ENCODE measurements around the gene HERC6.
"Not testable (repeated sequence)": the region's sequence is repeated elsewhere in the genome, so short reads cannot be mapped to it uniquely, and the experiment has no call there.

HERC6 gene

DNA sequence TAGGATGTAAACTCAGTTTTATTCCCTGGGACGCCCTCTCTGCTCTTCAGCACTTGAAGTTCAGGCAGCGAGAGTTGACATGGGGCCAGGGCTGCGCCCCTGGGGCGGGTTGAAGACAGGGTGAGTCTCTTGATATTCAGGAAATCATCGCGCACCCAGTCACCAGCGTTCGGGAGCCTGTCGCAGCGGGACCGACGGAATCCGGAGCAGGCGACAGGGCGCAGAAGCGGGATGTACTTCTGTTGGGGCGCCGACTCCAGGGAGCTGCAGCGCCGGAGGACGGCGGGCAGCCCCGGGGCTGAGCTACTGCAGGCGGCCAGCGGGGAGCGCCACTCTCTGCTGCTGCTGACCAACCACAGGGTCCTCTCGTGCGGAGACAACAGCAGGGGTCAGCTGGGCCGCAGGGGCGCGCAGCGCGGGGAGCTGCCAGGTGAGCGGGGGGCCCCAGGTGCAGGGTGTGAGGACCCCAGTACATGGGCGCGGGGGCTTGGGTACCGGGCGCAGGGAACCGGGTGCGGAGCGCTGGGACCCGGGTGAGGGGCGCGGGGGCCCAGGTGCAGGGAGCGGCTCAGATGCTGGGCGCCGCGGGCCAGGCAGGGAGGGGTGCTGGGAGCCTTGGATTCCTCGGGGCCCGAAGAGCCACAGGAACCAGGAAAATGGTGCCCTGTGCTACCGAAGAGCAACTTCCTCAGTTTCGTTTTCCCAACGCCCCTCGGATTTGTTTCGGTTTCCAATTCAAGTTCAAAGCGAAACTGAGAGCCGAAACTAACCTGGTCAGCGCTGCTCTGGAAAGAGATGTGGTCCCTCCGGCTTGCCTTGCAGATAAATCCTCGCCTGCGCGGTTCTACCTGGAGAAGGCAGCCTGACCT lies at the start of gene HERC6:
HERC6 (plus strand) TSS at position 162 of the 869 bp plus-strand sequence; CDS start at position 232, 70 bp downstream.
- DNase-seq = peak; percentile 47

DNA sequence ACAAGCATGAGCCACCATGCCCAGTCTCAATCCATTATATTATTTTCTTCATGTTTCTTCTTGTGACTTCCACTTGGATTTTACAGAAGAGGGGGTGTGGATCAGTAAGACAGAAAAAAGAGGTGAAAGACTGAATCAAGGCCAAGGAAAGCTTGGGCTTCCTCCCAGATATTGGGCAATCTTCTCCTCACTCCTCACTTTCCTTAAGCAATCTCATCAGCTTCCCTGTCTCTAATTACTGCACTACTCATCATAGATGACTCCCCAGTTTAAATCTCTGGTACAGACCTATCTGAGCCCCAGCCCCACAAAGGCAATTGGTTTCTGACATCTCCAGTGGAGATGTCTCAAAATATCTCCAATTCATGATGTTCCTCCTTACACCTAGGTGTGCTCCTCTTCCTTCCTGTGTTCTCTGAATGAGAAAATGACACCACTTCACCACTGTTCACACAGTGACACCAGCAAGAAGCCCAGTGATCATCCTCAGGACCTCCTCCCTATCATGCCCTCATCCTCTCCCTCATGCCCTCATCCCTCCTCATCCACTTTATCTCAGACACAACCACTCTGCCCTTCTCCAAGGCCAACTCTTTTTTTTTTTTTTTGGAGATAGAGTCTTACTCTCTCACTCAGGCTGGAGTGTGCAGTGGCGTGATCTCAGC lies 44.8 kb upstream of the HERC6 start:
- peak; percentile 60 for DNase-seq

DNA sequence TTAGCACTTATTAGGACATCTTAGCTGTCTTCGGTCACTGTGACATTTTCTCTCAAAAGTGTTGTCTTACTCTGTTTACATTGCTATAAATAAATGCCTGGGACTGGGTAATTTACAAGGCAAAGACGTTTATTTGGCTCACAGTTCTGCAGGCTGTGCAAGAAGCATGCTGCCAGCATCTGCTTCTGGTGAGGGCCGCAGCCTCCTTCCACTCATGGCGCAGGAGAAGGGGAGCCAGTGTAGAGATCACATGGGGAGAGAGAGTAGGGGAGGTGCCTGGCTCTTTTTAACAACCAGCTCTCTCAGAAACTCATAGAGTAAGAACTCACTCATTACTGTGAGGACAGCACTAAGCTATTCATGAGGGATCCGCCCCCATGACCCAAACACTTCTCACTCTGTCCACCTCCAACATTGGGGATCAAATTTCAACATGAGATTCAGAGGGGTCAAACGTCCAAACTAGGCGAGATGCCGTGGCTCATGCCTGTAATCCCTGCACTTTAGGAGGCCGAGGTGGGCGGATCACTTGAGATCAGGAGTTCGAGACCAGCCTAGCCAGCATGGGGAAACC lies 43.5 kb upstream of the HERC6 start:
- DNase-seq = peak; percentile 82

DNA sequence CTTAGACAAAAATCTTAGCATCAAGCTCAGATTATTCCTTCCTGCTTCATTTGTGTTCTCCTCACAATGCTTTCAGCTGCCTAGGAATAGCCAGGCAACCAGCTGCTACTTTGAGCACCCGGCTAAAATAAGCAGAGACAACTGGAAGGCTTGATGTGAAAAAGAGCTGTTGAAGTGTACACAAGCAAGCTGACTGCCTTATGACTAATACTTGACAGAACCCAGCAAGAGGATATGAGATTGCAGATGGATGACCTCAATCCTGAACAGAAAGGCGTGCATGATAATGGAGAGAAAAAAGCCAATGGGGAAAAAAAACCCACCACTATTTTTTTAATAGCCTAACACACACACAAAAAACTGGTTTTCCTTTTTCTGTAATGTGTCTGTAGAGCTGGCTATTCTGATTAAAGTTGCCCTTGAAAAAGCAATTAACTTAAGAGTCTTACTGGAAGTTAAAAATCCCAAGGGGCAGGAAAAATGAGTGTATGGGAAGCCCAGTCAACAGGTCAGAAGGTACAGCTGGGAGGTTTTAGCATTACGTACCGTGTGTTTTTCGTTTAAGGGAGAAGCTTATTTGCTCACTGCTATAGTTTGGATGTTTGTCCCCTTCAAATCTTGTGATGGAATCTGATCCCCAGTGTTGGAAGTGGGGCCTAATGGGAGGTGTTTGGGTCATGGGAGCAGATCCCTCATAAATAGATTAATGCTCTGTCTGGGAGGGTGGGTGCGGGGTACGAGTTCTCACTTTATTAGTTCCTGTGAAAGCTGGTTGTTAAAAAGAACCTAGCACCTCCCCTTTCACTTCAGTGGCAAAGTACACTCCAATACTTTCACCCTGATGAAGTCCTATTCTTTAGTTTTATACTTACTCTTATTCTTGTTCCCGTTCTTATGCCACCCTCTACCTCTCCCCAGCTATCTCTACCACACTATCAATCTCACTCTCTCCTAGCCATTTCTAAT lies 37.1 kb upstream of the HERC6 start:
- DNase-seq = peak; percentile 88

DNA sequence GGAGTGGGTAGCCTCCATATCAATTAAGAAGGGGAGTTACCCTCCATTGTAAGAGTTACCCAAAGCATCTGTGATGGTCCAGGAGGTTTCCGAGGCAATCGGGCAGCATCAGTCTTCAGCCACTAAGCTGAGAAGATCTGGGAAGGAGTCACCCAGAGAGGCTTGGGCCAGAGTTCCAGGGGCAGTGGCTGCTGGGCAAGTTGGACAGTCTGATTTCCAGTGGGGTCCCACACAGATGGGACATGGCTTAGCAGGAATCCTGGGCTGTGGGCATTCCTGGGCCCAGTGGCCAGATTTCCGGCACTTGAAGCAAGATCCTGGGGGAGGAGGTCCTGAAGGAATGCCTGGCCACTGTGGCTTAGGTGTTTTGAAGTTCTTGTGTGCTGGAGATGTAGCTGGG lies 31.8 kb upstream of the HERC6 start:
- not testable (repeated sequence) for DNase-seq

DNA sequence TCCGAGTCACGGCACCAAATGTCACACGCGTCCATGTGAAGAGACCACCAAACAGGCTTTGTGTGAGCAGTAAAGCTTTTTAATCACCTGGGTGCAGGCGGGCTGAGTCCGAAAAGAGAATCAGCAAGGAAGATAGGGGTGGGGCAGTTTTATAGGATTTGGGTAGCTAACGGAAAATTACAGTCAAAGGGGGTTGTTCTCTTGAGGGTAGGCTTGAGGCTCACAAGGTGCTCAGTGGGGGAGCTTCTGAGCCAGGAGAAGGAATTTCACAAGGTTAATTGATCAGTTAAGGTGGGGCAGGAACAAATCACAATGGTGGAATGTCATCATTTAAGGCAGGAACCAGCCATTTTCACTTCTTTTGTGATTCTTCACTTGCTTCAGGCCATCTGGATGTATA lies 29.9 kb upstream of the HERC6 start:
- not testable (repeated sequence) for DNase-seq

DNA sequence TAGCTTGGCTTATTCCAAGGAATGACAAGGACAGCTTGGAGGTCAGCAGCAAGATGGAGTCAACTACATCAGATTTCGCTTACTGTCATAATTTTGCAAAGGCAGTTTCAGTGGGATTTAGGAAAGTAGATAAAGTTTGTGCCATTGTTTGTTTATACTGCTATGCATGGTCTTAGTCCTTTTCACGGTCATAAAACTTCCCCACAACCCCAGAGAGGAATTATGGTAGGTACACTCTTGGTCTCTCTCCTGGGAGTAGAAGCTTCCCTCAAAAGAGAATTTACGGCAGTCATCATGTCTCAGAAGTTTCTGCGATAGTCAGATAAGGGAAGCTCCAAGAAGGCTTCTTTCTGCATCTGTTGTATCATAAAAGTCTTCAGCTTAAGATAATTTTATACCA lies 27.9 kb upstream of the HERC6 start:
- no peak for DNase-seq

DNA sequence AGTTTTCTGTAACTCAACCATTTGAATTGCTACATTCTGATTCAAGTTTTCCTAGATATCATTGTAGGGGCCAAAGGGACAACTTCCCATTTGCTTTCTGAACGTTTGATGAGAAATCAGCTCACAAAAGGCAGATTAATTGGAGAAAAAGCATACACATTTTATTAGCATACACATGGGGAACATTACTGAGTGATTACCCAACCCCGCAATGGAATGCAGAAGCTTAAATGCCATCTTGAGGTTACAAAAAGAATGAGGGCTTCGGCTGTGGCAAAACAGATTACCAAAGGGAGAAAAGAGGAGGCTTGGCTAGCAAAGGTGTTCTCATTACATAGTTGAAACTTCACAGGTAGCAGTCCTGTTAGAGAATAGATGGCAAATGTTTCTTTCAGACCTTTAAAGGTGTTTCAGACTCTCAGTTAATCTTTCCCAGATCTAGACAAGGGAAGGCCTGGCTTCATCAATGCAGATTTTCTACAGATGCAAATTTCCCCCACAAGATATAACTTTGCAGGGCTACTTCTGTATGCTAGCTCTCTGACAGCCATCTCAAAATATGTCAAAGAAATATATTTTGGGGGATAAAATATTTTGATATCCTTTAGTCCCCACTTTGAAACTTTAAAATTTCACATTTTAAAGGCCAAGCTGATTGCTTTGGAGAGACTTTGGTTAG lies 26.5 kb upstream of the HERC6 start:
- DNase-seq = peak; percentile 63

DNA sequence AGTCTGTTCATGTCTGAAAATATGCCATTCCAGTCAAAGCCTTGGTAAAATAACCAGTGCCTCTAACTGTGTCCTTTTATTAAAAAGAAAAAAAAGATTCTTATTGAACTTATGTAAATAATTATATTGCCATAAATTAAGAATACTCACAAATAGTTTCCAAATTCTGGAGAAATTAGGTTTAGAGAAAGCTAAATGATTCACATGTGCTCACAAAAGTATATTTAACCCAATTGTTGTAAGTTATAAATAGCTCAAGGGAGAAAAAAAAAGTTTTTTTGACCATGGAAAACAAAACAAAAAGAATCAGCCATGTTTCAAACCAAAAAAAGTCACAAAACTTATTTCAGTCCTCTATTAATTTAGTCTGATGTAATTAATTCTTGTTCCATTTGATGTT lies 25.3 kb upstream of the HERC6 start:
- no peak for DNase-seq

DNA sequence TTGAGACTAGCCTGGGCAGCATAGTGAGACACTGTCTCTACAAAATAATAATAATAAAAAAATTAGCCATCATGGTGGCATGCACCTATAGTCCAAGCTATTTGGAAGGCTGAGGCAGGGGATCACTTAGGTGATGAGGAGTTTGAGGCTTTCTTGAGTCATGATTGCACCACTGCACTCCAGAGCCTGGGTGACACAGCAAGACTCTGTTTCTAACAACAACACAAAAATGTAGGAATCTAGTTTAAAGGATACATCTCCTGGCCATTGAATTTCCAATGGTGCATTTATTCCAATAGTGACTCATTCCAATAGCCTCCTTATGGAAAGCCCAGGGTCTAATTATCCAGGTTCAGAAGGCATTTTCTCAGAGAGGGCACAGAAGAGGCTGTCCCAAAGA lies 21.9 kb upstream of the HERC6 start:
- no peak for DNase-seq

DNA sequence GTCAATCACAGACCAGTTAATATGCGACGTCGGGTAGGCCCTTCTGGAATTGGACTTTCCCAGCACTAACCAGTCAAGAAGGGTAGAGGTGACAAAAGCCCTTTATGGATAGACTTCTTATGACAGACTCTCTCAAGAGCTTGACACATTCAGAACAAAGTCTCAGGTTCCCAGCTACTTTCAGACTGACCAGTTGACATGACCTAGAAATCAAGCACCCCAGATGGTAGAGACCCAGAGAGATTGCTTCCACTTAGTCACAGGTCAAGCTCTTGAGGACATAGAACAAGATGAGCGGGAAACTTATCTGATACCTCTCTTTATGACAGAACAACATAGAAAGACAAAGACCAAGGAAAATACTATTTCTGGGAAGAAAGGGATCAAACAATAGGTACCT lies 21.4 kb upstream of the HERC6 start:
- no peak for DNase-seq

DNA sequence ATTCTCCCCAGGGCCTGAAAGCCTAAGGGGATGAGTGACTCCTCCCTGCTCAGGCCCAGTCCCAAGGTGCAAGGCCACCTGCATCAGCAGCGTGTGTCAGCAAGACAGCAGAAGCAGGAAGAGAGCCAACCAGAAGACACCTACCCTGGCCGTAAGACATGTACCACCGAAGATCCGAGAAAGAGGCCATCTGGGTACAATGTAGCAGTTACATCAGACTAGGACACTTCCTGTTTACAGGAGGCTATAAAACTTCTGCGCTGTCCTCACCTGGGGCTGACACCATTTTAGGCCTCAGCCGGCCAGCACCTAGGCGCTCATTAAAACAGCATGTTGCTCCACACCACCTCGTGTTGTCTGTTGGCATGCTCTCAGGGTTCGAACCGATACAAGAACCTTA lies 19.1 kb upstream of the HERC6 start:
- DNase-seq = no peak

DNA sequence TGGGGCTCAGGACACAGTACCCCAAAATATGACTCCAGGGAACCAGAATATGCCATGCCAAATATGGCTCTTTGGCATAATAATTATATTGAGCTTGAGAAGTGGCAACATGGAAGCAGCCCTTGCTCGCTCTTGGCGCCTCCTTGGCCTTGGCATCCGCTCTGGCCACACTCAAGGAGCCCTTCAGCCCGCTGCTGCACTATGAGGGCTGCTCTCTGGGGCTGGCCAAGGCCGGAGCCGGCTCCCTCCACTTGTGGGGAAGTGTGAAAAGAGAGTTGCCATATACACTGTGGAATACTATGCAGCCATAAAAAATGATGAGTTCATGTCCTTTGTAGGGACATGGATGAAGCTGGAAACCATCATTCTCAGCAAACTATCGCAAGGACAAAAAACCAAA lies 18.4 kb upstream of the HERC6 start:
- DNase-seq = no peak

DNA sequence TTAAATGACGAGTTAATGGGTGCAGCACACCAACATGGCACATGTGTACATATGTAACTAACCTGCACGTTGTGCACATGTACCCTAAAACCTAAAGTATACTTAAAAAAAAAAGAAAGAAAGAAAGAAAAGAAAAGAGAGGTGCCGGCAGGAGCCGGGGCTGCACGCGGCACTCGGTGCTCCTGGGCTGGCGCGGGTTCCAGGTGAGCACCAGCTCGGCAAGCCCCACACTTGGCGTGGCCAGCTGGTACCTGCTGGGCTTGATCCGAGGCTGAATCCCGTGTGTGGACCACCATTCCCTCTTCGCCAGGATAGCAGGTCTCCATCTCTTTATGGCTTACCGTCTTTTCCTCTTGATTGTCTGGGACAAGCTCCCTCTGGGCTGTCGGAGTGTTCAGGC lies 17.9 kb upstream of the HERC6 start:
- no peak for DNase-seq

DNA sequence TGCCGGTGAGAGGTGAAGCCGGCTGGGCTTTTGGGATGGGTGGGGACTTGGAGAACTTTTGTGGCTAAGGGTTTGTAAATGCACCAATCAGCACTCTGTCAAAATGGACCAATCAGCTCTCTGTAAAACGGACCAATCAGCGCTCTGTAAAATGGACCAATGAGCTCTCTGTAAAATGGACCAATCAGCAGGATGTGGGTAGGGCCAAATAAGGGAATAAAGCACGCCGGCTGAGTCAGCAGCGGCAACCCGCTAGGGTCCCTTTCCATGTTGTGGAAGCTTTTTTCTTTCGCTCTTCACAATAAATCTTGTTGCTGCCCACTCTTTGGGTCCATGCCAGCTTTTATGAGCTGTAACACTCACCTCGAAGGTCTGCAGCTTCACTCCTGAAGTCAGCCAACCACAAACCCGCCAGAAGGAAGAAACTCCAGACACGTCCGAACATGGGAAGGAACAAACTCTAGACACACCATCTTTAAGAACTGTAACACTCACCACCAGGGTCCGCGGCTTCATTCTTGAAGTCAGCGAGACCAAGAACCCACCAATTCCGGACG lies 17.4 kb upstream of the HERC6 start:
- not testable (repeated sequence) for DNase-seq

DNA sequence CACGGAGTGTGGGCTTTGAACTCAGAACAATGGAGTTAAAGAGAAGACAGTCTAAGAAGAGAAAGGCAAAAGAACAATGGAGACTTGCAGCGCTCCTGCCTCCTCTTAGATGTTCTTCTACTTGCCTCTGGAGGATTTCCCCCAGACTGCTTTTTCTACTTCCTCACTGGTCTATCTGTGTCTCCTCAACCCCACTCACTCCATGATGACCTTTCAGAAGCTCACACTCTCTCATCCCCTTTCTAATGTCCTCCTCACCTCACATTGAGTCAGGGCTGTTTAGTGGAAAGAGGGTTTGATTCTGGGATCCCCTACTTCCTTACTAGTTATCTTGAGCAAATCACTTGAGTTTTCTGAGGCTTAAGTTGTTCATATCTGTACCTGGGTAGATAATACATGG lies 12.2 kb upstream of the HERC6 start:
- no peak for DNase-seq

DNA sequence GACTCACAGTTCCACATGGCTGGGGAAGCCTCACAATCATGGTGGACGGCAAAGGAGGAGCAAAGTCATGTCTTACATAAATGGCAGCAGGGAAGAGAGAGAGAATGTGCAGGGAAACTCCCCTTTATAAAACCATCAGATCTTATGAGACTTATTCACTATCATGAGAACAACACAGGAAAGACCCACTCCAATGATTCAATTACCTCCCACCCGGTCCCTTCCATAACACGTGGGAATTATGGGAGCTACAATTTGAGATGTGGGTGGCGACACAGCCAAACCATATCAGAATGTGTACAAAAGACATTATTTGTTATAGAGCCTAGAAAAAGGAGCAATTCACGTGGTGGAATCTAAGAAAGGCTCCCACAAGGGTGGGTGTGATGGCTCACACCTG lies 10.8 kb upstream of the HERC6 start:
- DNase-seq = no peak

DNA sequence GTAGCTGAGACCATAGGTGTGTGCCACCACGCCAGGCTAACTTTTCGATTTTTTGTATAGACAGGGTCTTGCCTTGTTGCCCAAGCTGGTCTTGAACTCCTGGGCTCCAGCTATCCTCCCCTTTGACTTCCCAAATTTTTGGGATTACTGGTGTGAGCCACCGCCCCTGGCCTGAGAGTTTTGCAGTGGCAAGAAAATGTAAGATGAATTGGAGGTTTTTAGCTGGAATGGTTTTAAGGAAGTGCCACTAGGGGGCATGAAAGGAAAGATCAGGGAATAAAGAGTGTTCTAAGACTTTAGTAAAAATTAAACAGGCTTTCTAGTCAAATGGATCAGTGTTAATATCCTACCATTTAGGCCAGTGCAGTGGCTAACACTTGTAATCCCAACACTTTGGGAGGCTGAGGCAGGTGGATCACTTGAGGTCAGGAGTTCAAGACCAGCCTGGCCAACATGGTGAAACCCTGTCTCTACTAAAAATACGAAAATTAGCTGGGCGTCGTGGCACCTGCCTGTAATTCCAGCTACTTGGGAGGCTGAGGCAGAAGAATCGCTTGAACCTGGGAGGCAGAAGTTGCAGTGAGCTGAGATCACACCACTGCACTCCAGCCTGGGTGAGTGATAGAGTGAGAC lies 9.4 kb upstream of the HERC6 start:
- DNase-seq = peak; percentile 6

DNA sequence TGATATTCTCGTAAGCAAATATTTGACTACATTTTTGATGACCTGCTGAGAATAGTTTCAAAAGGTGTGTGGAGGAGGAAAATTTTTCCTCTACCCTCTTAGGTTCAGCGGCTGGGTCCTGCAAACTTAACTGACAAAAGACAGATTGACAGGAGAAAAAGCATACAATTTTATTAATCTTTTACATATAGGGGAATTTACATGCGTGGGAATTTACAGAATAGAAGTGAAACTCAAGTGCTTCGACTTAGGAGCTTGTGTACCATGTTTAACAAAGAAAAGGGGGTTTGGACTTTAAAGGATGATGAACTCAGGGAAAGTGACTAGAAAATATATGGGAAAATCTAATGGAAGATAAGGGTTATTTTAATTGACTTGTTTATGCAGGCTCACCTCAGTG lies 2.5 kb downstream of the HERC6 start:
- no peak for DNase-seq

DNA sequence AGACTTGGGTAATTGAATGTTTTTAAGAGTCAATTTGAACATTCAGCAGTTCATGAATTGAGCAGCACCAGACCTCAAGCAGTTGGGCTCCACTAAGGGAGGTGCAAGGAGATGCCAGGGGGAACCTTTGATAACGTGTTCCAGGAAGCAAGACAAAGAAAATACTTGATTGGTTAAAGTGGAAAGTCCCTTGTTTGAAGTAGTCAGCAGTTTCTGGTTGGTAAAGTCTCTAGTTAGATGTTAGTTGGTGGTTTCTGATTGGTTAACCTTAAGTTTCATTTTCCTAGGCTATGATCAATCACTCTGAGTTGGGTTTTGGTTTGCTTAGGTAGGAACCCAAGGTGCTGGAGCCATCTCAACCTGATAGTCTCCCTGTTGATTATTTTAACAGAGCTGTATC lies 4.0 kb downstream of the HERC6 start:
- no peak for DNase-seq

DNA sequence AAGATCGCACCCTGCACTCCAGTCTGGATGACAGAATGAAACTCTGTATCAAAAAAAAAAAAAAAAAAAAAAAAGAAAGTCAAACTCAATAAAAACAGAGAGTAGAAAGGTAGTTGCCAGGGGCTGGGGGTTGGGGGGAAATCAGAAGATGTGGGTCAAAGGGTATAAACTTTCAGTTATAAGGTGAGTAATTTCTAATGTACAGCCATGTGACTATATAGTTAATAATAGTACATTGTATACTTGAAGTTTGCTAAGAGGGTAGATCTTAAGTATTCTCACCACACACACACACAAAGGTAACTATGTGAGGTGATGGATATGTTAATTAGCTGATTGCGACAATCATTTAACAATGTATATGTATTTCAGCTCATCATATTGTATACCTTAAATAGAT lies 11.5 kb downstream of the HERC6 start:
- no peak for DNase-seq

All from HCEC 1CT (cell line).